Mesenteric fat pad (tissue), 1 donor: ENCODE data around the gene C1D. TPM values are rescaled to one million over a fixed set of nuclear protein-coding genes. Genes with fewer than 3 reads are reported as not detected.
"Not testable (repeated sequence)": the region's sequence is repeated elsewhere in the genome, so short reads cannot be mapped to it uniquely, and the experiment has no call there.

Experiments
- DNase-seq: peaks from one replicate; pipeline ENCODE4 v3.0.0-alpha.2; 2020; ENCODE audit warnings: low spot score
- total RNA-seq: library from RNA; stranded (reverse); fragmentation: NEBNext Ultra II Directional; extraction: Animal tissue kit (Norgen Biotek cat#: 25700); gene quantifications from one replicate; pipeline ENCODE4 v1.2.1, GENCODE V29; 2021
- donor health status: DM: yes; HTN: yes; CAD: no.

The C1D gene
- total RNA-seq, 1 donor from 2014 or later, result 17.5 TPM

- no peak for DNase-seq
Observed at GRCh38 chr2:68009526-68009925, 53.3 kb downstream of the C1D start.

GRCh38 chr2:68000170-68000825, 62.5 kb downstream of the C1D start:
- no peak for DNase-seq

DNA sequence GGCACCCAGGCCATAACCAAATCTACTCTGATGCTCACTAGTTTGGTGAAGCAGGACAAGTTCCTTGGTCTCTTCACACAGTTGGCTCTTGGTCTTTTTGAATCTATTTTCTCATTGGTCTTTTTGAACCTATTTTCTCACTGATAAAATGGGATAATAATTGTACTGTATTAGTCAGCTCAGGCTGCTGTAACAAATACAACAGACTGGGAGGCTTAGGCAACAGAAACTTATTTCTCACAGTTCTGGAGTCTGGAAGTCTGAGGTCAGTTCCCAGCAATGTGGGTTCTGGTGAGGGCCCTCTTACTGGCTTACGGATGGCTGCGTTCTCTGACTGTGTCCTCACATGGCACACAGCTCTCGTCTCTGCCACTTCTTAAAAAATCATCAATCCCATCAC, 63.5 kb downstream of the C1D start:
- DNase-seq, result no peak

GRCh38 chr2:67997903-67998302, 64.9 kb downstream of the C1D start:
- no peak for DNase-seq

DNA sequence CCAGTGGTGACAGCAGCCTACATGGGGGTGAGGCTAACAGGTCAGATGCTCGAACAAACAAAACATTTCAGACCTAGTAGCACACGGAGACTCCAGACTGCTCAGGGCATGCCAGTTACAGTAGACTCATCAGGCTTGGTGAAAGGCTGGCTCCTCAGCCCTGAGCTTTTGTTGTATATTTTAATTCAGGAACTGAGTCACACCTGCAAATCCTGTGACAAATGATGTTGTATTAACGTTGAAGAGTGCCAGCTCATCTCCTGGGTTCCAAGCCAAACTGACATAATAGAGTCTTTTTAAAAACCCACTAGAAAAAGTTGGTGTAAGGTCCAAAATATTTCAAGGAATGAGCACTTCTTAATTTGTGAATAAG, 65.3 kb downstream of the C1D start:
- DNase-seq, result no peak

- DNase-seq, result no peak
Observed at GRCh38 chr2:67996772-67997527, 65.9 kb downstream of the C1D start.

DNA sequence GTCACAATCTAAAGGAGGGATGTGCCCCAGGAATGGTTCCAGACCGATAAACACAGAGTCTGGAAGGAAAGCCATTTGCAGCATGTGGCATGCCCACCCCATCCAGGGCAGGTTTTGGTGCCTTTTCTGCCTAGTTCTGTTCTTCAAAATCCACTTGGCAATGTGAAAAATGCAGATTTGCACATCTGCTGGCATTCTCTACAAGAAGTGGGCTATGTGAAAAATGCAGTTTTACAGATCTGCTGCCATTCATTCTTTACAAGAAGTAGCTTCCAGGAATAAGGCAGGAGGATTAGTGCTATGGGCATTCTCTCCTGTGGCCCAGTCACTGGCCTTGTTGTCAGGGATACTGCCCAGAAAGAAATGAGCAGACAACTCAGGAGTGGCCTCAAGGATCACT, 68.1 kb downstream of the C1D start:
- no peak for DNase-seq

GRCh38 chr2:67994069-67994468, 68.7 kb downstream of the C1D start:
- not testable (repeated sequence) for DNase-seq

DNA sequence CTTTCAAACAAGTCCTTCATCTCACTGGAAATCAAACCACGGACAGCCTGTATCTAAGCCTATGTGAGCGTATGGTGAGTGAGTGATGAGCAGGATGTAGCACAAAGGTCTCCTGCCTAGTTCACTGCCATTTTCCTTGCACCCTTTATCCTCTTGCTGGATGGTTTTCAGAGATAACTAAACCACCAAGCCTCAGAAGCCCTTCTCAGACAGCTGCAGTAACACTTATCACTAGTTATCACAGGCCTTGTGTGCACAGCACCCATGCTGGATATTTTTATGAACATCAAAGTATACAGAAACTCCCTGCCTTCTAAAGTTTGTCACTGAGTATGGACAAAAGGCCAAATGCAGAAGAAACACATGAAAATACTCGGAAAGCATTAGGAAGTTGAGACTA, 69.5 kb downstream of the C1D start:
- no peak for DNase-seq

- no peak for DNase-seq
Observed at GRCh38 chr2:67991456-67991855, 71.3 kb downstream of the C1D start.

Other genes with a start within 250 kb of the C1D start
- 26.4 TPM for gene PNO1, start 94.9 kb upstream of the C1D start, total RNA-seq
- gene PPP3R1, start 189.5 kb upstream of the C1D start, total RNA-seq, result 66.2 TPM